22Rv1 (cell line): ENCODE data around the gene RFX4.

Experiments
- H3K27ac ChIP-seq: fragments of 450-650 bp; 2 replicates; pipeline ENCODE4 v1.5.1; 2017
- ZFX ChIP-seq: fragments of 450-650 bp; IDR thresholded peaks from 2 replicates; pipeline ENCODE4 v1.6.1; 2017; ENCODE audit warnings: antibody characterized with exemption, borderline replicate concordance
- TF ChIP-seq, protein P1 (sequence below): fragments of 450-650 bp; IDR thresholded peaks from 2 replicates; pipeline ENCODE4 v1.5.1; 2017; ENCODE audit warnings: mild to moderate bottlenecking

The RFX4 gene

DNA sequence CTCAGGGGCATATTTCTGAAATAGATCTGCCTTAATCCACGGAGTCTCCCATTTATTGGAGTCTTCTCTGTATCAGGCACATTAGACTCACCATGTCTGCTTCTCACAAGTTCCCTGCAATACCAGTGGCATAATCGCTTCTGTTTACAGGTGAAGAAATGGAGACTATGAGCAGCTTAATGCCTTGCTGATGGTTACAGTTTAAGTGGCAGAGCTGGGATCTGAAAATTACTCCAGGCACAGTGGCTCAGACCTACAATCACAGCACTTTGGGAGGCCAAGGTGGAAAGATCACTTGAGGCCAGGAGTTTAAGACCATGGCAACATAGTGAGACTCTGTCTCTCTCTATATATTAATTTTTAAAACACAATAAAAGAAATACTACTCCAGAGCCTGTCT, 184.4 kb downstream of the RFX4 start:
- no peak overlapping the region for H3K27ac ChIP-seq
- TF ChIP-seq, protein P1, sequence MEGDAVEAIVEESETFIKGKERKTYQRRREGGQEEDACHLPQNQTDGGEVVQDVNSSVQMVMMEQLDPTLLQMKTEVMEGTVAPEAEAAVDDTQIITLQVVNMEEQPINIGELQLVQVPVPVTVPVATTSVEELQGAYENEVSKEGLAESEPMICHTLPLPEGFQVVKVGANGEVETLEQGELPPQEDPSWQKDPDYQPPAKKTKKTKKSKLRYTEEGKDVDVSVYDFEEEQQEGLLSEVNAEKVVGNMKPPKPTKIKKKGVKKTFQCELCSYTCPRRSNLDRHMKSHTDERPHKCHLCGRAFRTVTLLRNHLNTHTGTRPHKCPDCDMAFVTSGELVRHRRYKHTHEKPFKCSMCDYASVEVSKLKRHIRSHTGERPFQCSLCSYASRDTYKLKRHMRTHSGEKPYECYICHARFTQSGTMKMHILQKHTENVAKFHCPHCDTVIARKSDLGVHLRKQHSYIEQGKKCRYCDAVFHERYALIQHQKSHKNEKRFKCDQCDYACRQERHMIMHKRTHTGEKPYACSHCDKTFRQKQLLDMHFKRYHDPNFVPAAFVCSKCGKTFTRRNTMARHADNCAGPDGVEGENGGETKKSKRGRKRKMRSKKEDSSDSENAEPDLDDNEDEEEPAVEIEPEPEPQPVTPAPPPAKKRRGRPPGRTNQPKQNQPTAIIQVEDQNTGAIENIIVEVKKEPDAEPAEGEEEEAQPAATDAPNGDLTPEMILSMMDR = no peak
- TF ChIP-seq ZFX = no peak

DNA sequence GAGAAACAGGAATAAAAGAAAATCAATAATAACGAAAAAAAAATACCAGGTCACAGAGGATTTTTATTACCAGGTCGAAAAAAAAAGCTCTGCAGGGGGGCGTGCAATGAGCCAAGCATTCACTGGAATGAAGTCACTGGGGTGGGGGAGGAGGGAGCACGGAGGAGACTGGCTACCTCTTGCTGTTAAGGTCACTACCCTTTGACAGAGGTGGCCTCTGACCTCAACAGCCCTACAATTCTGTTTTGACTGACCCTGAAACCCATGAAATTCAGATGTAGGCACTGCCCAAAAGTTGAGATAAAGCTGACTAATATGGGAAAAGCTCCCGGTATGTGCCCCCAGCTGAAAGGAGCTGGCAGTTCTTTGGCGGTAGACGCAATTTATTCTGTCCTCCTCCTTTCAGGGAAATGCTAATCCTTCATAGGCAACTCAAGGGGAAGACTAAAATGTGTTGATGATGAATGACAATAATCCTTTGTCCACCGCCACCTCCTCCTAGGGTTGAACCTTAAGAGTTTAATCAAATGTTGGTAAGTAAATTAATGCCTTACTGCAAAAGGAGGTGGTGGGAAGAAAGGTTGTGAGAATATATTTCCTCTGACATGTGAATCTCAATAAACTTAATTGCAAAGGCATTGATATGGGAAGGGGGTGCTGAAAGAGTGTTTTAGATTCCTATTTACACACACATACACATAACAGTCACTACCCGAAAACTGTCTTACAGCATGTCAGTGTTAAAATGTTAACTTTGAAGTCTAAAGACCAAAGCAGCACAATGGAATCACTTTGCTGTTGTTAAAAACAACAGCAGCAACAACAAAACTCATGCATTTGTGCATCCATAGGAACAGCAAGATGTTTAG, 185.4 kb downstream of the RFX4 start:
- no peak for TF ChIP-seq ZFX
- TF ChIP-seq, protein P1 = no peak
- H3K27ac ChIP-seq = no peak overlapping the region

DNA sequence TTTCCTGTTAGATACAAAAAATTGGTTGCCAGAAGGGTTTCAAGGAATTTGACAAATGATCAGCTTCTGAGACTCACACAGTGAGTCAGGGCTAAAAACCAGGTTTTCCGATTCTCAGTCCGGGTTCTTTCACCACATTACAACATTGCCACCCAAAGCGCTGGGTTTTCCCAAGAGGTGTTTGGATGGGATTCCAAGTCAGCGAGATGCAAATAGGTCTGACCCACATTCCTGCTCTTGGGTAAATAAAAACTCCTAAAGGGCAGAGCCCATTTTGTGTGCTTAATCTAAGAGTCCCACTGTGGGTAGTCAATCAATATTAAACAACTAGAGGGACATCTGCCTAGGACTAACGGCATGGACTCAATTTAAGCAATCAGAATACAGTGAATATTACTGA, 186.3 kb downstream of the RFX4 start:
- no peak overlapping the region for H3K27ac ChIP-seq
- TF ChIP-seq, protein P1 = no peak
- no peak for TF ChIP-seq ZFX

DNA sequence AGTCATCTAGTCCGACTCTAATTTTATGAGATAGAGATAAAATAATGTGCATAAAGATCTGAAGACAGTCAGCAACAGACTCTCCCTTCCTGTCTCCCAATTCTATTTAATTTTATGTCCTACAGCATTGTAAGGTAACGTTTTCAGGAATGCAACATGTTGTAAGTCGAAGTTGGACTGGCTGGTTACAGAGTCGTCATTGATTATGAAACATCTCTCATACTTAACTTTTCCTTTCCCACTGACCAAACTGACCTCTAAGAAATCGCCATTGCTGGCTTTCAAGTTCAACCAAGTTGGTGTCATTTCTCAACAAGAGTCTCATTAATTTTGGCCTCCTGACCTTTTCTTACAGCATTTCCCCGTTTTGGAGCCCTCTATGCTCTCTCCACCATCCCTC, 186.7 kb downstream of the RFX4 start:
- no peak overlapping the region for H3K27ac ChIP-seq
- TF ChIP-seq ZFX = no peak
- TF ChIP-seq, protein P1 = no peak

DNA sequence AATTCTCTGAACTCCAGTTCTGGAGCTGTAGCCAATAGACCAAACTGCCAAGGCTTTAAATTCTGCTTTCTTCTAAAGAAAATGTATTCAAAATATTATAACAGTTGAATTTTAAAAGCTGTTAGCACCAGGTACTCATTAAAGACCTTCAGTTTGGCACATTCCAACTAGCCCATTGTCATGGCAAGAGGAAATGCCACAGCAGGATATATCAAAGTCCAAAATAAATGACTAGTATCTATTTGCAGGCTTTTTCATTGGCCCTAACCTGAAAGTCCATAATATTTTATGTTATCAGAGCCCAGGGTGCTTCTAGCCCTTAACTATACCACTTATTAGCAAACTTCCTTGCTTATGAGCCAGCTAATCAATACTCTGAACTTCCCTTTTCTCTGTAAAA, 188.6 kb downstream of the RFX4 start:
- no peak overlapping the region for H3K27ac ChIP-seq
- TF ChIP-seq, protein P1 = no peak
- no peak for TF ChIP-seq ZFX

DNA sequence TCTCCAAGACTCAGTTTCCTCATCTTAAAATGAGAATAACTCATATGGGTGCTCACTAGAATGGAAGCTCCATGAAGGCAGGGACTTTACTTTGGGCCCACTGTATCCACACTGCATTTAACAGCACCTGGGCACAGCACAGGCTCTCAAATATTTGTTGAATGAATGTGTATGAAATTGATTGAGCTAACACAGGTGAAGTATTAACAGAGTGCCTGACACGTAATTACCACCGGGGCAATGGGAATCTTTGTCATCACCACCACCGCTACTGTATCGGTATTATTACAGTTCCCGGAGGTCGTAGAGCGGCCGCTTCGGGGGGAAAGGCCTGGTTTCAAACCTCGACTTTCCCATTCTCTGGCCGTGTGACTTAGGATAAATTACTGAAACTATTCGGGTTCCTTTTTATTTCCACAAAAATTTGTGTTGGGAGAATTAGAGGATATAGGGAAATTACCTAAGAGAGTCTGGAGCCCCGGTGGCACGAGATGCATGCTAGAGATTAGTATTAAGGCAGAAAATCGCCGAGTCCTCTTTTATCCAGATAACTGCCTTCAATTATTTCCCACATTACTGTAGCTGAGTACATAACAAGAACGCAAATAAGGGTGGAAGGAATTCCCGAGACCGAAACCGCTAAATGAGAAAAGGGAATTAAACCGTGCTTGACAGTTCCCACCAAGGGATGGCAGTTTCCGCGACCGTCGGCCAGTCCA, 190.6 kb downstream of the RFX4 start:
- peak overlapping the region; percentile 93 for H3K27ac ChIP-seq
- TF ChIP-seq, protein P1 = no peak
- TF ChIP-seq ZFX = no peak
